Kasumi-1 (cell line): ENCODE data around the gene CBARP.
"Not testable (repeated sequence)": the region's sequence is repeated elsewhere in the genome, so short reads cannot be mapped to it uniquely, and the experiment has no call there.

ENCODE experiments used
- DNase-seq, 2 experiments: peaks; one replicate each; lab custom pipeline; 2025; lab: John Stamatoyannopoulos, UW

CBARP gene

GRCh38 chr19:1213391-1214286, 24.2 kb downstream of the CBARP start:
- DNase-seq: peak; percentile 87 to 88

- no peak for DNase-seq
Observed at GRCh38 chr19:1211494-1212234, 26.1 kb downstream of the CBARP start.

GRCh38 chr19:1210227-1210538, 27.6 kb downstream of the CBARP start:
- no peak for DNase-seq

- DNase-seq: not testable (repeated sequence)
Observed at GRCh38 chr19:1208830-1209229, 29.0 kb downstream of the CBARP start.

- peak; percentile 67 to 73 for DNase-seq
Observed at GRCh38 chr19:1206864-1207450, 30.8 kb downstream of the CBARP start.

- DNase-seq: no peak
Observed at GRCh38 chr19:1206150-1206863, 31.5 kb downstream of the CBARP start.

GRCh38 chr19:1205114-1206099, 32.4 kb downstream of the CBARP start, which contains the start of gene STK11:
STK11 (plus strand) TSS chr19:1205778; CDS start chr19:1206914, 1,136 bp downstream.
- peak; percentile 93 to 94 for DNase-seq

- not testable (repeated sequence) for DNase-seq
Observed at GRCh38 chr19:1200614-1201013, 37.2 kb downstream of the CBARP start.

GRCh38 chr19:1199531-1199930, 38.3 kb downstream of the CBARP start:
- DNase-seq: no peak

GRCh38 chr19:1189419-1189818, 48.4 kb downstream of the CBARP start:
- no peak for DNase-seq

- no peak for DNase-seq
Observed at GRCh38 chr19:1183543-1184172, 54.1 kb downstream of the CBARP start.

- no peak for DNase-seq
Observed at GRCh38 chr19:1182727-1183126, 55.1 kb downstream of the CBARP start.

- no peak for DNase-seq
Observed at GRCh38 chr19:1182068-1182467, 55.7 kb downstream of the CBARP start.

- no peak for DNase-seq
Observed at GRCh38 chr19:1181606-1182005, 56.2 kb downstream of the CBARP start.
